HCT116 (cell line): ENCODE data around the gene DIP2C.
"Not testable (repeated sequence)": the region's sequence is repeated elsewhere in the genome, so short reads cannot be mapped to it uniquely, and the experiment has no call there.

Experiments used
- CBX3 ChIP-seq: IDR thresholded peaks from 2 replicates; pipeline ENCODE4 v1.6.1; 2012; ENCODE audit warnings: low read depth
- CEBPB ChIP-seq: IDR thresholded peaks from 2 replicates; pipeline ENCODE4 v1.6.1; 2012; ENCODE audit warnings: low read depth
- CTCF ChIP-seq, 3 experiments: fragments of 200-600 bp in 1 of 3; sonication (generic) in 1 of 3; IDR thresholded peaks in 2 of 3; conservative IDR thresholded peaks in 1 of 3; 2 replicates each; pipeline ENCODE4 v1.5.1; 2012 to 2017; ENCODE audit warnings: low read depth in 2 of 3, low read length in 2 of 3, antibody characterized with exemption in 1 of 3, borderline replicate concordance in 1 of 3, control low read depth in 1 of 3, mild to moderate bottlenecking in 1 of 3, mixed read lengths in 1 of 3, mixed run types in 1 of 3, moderate library complexity in 1 of 3; ENCODE audit not compliant: insufficient read depth in 1 of 3
- EGR1 ChIP-seq: IDR thresholded peaks from 2 replicates; pipeline ENCODE4 v1.6.1; 2012; ENCODE audit warnings: low read depth
- EZH2 ChIP-seq: fragments of 200-600 bp; sonication (generic); IDR thresholded peaks from 2 replicates; pipeline ENCODE4 v1.6.1; 2017; ENCODE audit warnings: antibody characterized with exemption, mixed run types
- EZH2phosphoT487 ChIP-seq: fragments of 200-600 bp; IDR thresholded peaks from 2 replicates; pipeline ENCODE4 v1.6.1; 2018; ENCODE audit warnings: antibody characterized with exemption, borderline replicate concordance
- FOSL1 ChIP-seq: IDR thresholded peaks from 2 replicates; pipeline ENCODE4 v1.6.1; 2012; ENCODE audit warnings: low read depth
- POLR2A ChIP-seq: IDR thresholded peaks from 2 replicates; pipeline ENCODE4 v1.7.0; 2011; ENCODE audit warnings: borderline replicate concordance; ENCODE audit not compliant: insufficient read depth, insufficient read length; ENCODE audit errors: extremely low read depth
- POLR2AphosphoS5 ChIP-seq: IDR thresholded peaks from 2 replicates; pipeline ENCODE4 v1.6.1; 2011; ENCODE audit warnings: mild to moderate bottlenecking, low read depth, low read length, moderate library complexity
- RAD21 ChIP-seq: IDR thresholded peaks from 2 replicates; pipeline ENCODE4 v1.6.1; 2012; ENCODE audit warnings: low read depth, mild to moderate bottlenecking
- SP1 ChIP-seq: IDR thresholded peaks from 2 replicates; pipeline ENCODE4 v1.6.1; 2012; ENCODE audit warnings: low read depth
- ZFX ChIP-seq: fragments of 450-650 bp; IDR thresholded peaks from 2 replicates; pipeline ENCODE4 v1.6.1; 2017
- TF ChIP-seq, protein P1 (sequence below): IDR thresholded peaks from 2 replicates; pipeline ENCODE4 v1.6.1; 2012
- TF ChIP-seq, protein P2 (sequence below): IDR thresholded peaks from 2 replicates; pipeline ENCODE4 v1.6.1; 2012; ENCODE audit warnings: low read depth

GRCh38 chr10:657816-658350 lies 31.6 kb downstream of the DIP2C start:
- not testable (repeated sequence) for TF ChIP-seq CTCF (IDR thresholded peaks at IDR 0.05 in 2 of 3, conservative IDR thresholded peaks at IDR 0.05 in 1 of 3; ENCODE audit: borderline replicate concordance in 1 of 3, insufficient read depth in 1 of 3, low read depth in 2 of 3, low read length in 2 of 3); POLR2A; POLR2AphosphoS5; EZH2; FOSL1; CEBPB; RAD21; EZH2phosphoT487; ZFX; EGR1; SP1; CBX3
- TF ChIP-seq, protein P1, sequence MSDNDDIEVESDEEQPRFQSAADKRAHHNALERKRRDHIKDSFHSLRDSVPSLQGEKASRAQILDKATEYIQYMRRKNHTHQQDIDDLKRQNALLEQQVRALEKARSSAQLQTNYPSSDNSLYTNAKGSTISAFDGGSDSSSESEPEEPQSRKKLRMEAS = not testable (repeated sequence)
- TF ChIP-seq, protein P2, sequence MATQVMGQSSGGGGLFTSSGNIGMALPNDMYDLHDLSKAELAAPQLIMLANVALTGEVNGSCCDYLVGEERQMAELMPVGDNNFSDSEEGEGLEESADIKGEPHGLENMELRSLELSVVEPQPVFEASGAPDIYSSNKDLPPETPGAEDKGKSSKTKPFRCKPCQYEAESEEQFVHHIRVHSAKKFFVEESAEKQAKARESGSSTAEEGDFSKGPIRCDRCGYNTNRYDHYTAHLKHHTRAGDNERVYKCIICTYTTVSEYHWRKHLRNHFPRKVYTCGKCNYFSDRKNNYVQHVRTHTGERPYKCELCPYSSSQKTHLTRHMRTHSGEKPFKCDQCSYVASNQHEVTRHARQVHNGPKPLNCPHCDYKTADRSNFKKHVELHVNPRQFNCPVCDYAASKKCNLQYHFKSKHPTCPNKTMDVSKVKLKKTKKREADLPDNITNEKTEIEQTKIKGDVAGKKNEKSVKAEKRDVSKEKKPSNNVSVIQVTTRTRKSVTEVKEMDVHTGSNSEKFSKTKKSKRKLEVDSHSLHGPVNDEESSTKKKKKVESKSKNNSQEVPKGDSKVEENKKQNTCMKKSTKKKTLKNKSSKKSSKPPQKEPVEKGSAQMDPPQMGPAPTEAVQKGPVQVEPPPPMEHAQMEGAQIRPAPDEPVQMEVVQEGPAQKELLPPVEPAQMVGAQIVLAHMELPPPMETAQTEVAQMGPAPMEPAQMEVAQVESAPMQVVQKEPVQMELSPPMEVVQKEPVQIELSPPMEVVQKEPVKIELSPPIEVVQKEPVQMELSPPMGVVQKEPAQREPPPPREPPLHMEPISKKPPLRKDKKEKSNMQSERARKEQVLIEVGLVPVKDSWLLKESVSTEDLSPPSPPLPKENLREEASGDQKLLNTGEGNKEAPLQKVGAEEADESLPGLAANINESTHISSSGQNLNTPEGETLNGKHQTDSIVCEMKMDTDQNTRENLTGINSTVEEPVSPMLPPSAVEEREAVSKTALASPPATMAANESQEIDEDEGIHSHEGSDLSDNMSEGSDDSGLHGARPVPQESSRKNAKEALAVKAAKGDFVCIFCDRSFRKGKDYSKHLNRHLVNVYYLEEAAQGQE = not testable (repeated sequence)
